OCI-LY1 (cell line): ENCODE results near the gene PARP15.

Source experiments
- H2AFZ ChIP-seq: fragments of 200-600 bp; sonication (generic), shearing (Covaris generic); 2 replicates; pipeline ENCODE4 v1.6.0; 2014; ENCODE audit warnings: antibody characterized with exemption, mild to moderate bottlenecking, low read length
- H3F3A ChIP-seq: fragments of 200-600 bp; sonication (generic), shearing (Covaris generic); 2 replicates; pipeline ENCODE4 v1.6.0; 2014; ENCODE audit warnings: mild to moderate bottlenecking, antibody characterized with exemption, low read length, moderate library complexity; ENCODE audit not compliant: insufficient read depth
- H3K27ac ChIP-seq: fragments of 200-600 bp; sonication (generic); 2 replicates; pipeline ENCODE4 v1.5.1; 2014; ENCODE audit warnings: low read length, mixed run types, mild to moderate bottlenecking, low read depth; ENCODE audit not compliant: poor library complexity, severe bottlenecking
- H3K27me3 ChIP-seq: fragments of 200-600 bp; sonication (generic); 2 replicates; pipeline ENCODE4 v1.6.0; 2014; ENCODE audit warnings: antibody characterized with exemption, mild to moderate bottlenecking, low read length, moderate library complexity; ENCODE audit not compliant: insufficient read depth
- H3K36me3 ChIP-seq: fragments of 200-600 bp; sonication (generic); 2 replicates; pipeline ENCODE4 v1.6.1; 2014; ENCODE audit warnings: mild to moderate bottlenecking, antibody characterized with exemption, low read length, moderate library complexity, mixed read lengths; ENCODE audit not compliant: insufficient read depth
- H3K4me1 ChIP-seq: fragments of 200-600 bp; sonication (generic); 2 replicates; pipeline ENCODE4 v1.5.1; 2014; ENCODE audit warnings: mild to moderate bottlenecking, low read length, moderate library complexity; ENCODE audit not compliant: insufficient read depth, severe bottlenecking
- H3K4me2 ChIP-seq: fragments of 200-600 bp; sonication (generic), shearing (Covaris generic); 2 replicates; pipeline ENCODE4 v1.6.1; 2014; ENCODE audit warnings: low read length
- H3K4me3 ChIP-seq: fragments of 200-600 bp; sonication (generic); 2 replicates; pipeline ENCODE4 v1.5.1; 2014; ENCODE audit warnings: low read length, low read depth, mild to moderate bottlenecking, mixed read lengths; ENCODE audit not compliant: poor library complexity, severe bottlenecking
- H3K79me2 ChIP-seq: fragments of 200-600 bp; shearing (Covaris generic); 2 replicates; pipeline ENCODE4 v1.6.1; 2016; ENCODE audit warnings: mixed run types, low read length, mixed read lengths; ENCODE audit not compliant: insufficient read depth
- H3K9ac ChIP-seq: fragments of 200-600 bp; sonication (generic), shearing (Covaris generic); 2 replicates; pipeline ENCODE4 v1.6.1; 2014; ENCODE audit warnings: mild to moderate bottlenecking, low read length, mixed read lengths
- H3K9me2 ChIP-seq: fragments of 200-600 bp; sonication (generic), shearing (Covaris generic); 2 replicates; pipeline ENCODE4 v1.6.1; 2014; ENCODE audit warnings: low read depth, mild to moderate bottlenecking, low read length, mixed read lengths
- H3K9me3 ChIP-seq: fragments of 200-600 bp; shearing (Covaris generic); 2 replicates; pipeline ENCODE4 v1.6.1; 2014; ENCODE audit warnings: low read length, mixed read lengths
- H4K20me1 ChIP-seq: fragments of 200-600 bp; sonication (generic), shearing (Covaris generic); 2 replicates; pipeline ENCODE4 v1.6.0; 2016; ENCODE audit warnings: mild to moderate bottlenecking, low read length; ENCODE audit not compliant: insufficient read depth
- EZH2 ChIP-seq: fragments of 200-600 bp; sonication (generic), shearing (Covaris generic); IDR thresholded peaks from 2 replicates; pipeline ENCODE4 v1.8.0; 2017; ENCODE audit warnings: borderline replicate concordance, mixed run types, mild to moderate bottlenecking, antibody characterized with exemption, low read length, moderate library complexity, mixed read lengths
- TF ChIP-seq, protein P1 (sequence below): fragments of 200-600 bp; sonication (generic), shearing (Covaris generic); IDR thresholded peaks from 2 replicates; pipeline ENCODE4 v1.5.1; 2017; ENCODE audit warnings: mild to moderate bottlenecking, antibody characterized with exemption, low read length, moderate library complexity, mixed read lengths

The PARP15 gene

GRCh38 chr3:122589297-122589696 lies 11.8 kb downstream of the PARP15 start:
- Histone ChIP-seq H3K9ac (no peak overlapping the region), H3K4me2 (no peak overlapping the region; the same call in 1 of the 2 replicates), H3K9me3 (no peaks in the 10 kb centered on the region), H4K20me1 (no peaks in the 10 kb centered on the region), H3K4me1 (peaks cover 12% of the 10 kb centered on the region), H3K9me2 (no peaks in the 10 kb centered on the region; the same call in 1 of the 2 replicates), H3K79me2 (no peaks in the 10 kb centered on the region), H3K27ac (peak overlapping the region; percentile 41), H3F3A (no peaks in the 10 kb centered on the region), H3K4me3 (no peak overlapping the region), H3K36me3 (no peaks in the 10 kb centered on the region), H2AFZ (no peak overlapping the region), H3K27me3 (no peaks in the 10 kb centered on the region)
- TF ChIP-seq, protein P1, sequence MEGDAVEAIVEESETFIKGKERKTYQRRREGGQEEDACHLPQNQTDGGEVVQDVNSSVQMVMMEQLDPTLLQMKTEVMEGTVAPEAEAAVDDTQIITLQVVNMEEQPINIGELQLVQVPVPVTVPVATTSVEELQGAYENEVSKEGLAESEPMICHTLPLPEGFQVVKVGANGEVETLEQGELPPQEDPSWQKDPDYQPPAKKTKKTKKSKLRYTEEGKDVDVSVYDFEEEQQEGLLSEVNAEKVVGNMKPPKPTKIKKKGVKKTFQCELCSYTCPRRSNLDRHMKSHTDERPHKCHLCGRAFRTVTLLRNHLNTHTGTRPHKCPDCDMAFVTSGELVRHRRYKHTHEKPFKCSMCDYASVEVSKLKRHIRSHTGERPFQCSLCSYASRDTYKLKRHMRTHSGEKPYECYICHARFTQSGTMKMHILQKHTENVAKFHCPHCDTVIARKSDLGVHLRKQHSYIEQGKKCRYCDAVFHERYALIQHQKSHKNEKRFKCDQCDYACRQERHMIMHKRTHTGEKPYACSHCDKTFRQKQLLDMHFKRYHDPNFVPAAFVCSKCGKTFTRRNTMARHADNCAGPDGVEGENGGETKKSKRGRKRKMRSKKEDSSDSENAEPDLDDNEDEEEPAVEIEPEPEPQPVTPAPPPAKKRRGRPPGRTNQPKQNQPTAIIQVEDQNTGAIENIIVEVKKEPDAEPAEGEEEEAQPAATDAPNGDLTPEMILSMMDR: no peak
- no peak for TF ChIP-seq EZH2

DNA sequence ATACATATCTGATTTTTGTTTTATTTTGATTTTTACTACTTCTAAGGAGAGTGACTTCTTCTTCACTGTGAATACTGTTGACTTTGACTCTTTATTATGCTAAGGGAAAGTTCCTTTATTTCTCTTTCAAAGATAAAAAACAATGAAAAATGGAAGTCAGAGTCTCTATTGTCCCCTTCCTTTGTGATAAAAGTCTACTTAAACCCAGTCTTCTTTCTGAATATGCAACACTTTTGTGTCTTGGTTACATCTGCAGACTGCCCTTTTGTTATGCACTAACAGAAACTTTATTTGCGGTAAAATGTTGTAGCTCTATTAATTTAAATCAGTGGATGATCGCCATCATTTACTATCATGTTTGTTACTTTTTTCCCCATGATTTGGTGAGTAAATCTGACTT lies 13.2 kb downstream of the PARP15 start:
- no peaks in the 10 kb centered on the region for H3K9me3 ChIP-seq
- no peak overlapping the region for H3K4me2 ChIP-seq
- H2AFZ ChIP-seq: no peak overlapping the region
- no peaks in the 10 kb centered on the region for H3K36me3 ChIP-seq
- no peak overlapping the region for H3K4me3 ChIP-seq
- TF ChIP-seq EZH2: no peak
- TF ChIP-seq, protein P1: no peak
- H3K9ac ChIP-seq: no peak overlapping the region
- H3K4me1 ChIP-seq: peaks cover 12% of the 10 kb centered on the region
- no peaks in the 10 kb centered on the region for H3F3A ChIP-seq
- H3K27ac ChIP-seq: no peak overlapping the region
- no peaks in the 10 kb centered on the region for H3K79me2 ChIP-seq
- H4K20me1 ChIP-seq: no peaks in the 10 kb centered on the region
- H3K9me2 ChIP-seq: no peaks in the 10 kb centered on the region; the same call in 1 of the 2 replicates
- H3K27me3 ChIP-seq: no peaks in the 10 kb centered on the region

- peaks cover 10% of the 10 kb centered on the region for H3K4me1 ChIP-seq
- H3K9me2 ChIP-seq: no peaks in the 10 kb centered on the region
- H3F3A ChIP-seq: no peaks in the 10 kb centered on the region
- H3K36me3 ChIP-seq: no peaks in the 10 kb centered on the region
- H3K27me3 ChIP-seq: no peaks in the 10 kb centered on the region
- H3K79me2 ChIP-seq: no peaks in the 10 kb centered on the region
- no peak overlapping the region for H3K4me3 ChIP-seq
- TF ChIP-seq EZH2: no peak
- TF ChIP-seq, protein P1: no peak
- no peaks in the 10 kb centered on the region for H3K9me3 ChIP-seq
- H2AFZ ChIP-seq: no peak overlapping the region
- no peak overlapping the region for H3K9ac ChIP-seq
- no peak overlapping the region for H3K4me2 ChIP-seq
- H3K27ac ChIP-seq: no peak overlapping the region
- H4K20me1 ChIP-seq: no peaks in the 10 kb centered on the region
Measured at GRCh38 chr3:122594025-122594424, 16.6 kb downstream of the PARP15 start.
